Panc1 (cell line): Measurements from ENCODE around the gene REELD1. TPM values are rescaled to one million over a fixed set of nuclear protein-coding genes. Genes with fewer than 3 reads are reported as not detected.

Experiments used
- ATAC-seq: fragments of 200-7000 bp; cut with Tn5 transposase; 2 replicates; pipeline ENCODE4 v1.9.1; 2020; ENCODE audit warnings: mild to moderate bottlenecking, moderate library complexity
- BruUV-seq: library from RNA; stranded (reverse); fragments of 400-500 nt; replicated peaks from 2 replicates; lab custom pipeline; 2021; lab: Mats Ljungman, UMichigan
- CTCF ChIA-PET: fragments of 300-600 bp; sonication (Branson Sonifier 250); formaldehyde crosslinking; loops from one replicate; lab custom pipeline; 2022; ENCODE audit warnings: antibody characterized with exemption; lab: Charles Lee
- POLR2A ChIA-PET: fragments of 300-600 bp; sonication (Branson Sonifier 250); formaldehyde crosslinking; loops from one replicate; lab custom pipeline; 2022; ENCODE audit warnings: antibody characterized with exemption; lab: Charles Lee
- DNase-seq: peaks from one replicate; pipeline ENCODE4 v3.0.0-alpha.2; 2010; ENCODE audit warnings: low read depth, low spot score
- H3K27ac ChIP-seq: 2 replicates; pipeline ENCODE4 v1.5.1; 2011; ENCODE audit warnings: mild to moderate bottlenecking, low read length, inconsistent platforms
- H3K27me3 ChIP-seq: fragments of 200-500 bp; sonication (Bioruptor generic); 2 replicates; pipeline ENCODE4 v1.6.0; 2014; ENCODE audit warnings: low read length, inconsistent platforms; ENCODE audit not compliant: control insufficient read depth, insufficient read depth
- H3K36me3 ChIP-seq: fragments of 200-500 bp; sonication (Bioruptor generic); 2 replicates; pipeline ENCODE4 v1.5.1; 2014; ENCODE audit warnings: inconsistent platforms, mild to moderate bottlenecking, low read length, moderate library complexity; ENCODE audit not compliant: control insufficient read depth, insufficient read depth
- H3K4me1 ChIP-seq: 2 replicates; pipeline ENCODE4 v1.5.1; 2011; ENCODE audit warnings: inconsistent platforms, mild to moderate bottlenecking, low read length, moderate library complexity; ENCODE audit not compliant: control insufficient read depth, insufficient read depth
- H3K4me3 ChIP-seq, 2 experiments: 2 replicates each; pipeline ENCODE4 v1.5.1; 2011 to 2012; ENCODE audit warnings: low read depth in 2 of 2, low read length in 2 of 2, mild to moderate bottlenecking in 2 of 2, inconsistent platforms in 1 of 2, moderate library complexity in 1 of 2
- H3K9me3 ChIP-seq: fragments of 200-500 bp; sonication (Bioruptor generic); 2 replicates; pipeline ENCODE4 v1.5.1; 2014; ENCODE audit warnings: low read depth, mild to moderate bottlenecking, inconsistent platforms, low read length, moderate library complexity; ENCODE audit not compliant: control insufficient read depth, insufficient read depth
- POLR2AphosphoS5 ChIP-seq: IDR thresholded peaks from 2 replicates; pipeline ENCODE4 v1.6.1; 2012; ENCODE audit warnings: mild to moderate bottlenecking, low read depth, low read length, moderate library complexity
- SIN3A ChIP-seq: IDR thresholded peaks from 2 replicates; pipeline ENCODE4 v1.6.1; 2012; ENCODE audit warnings: low read depth, mild to moderate bottlenecking, low read length, moderate library complexity, borderline replicate concordance; ENCODE audit not compliant: insufficient read depth
- TCF7L2 ChIP-seq: IDR thresholded peaks from 2 replicates; pipeline ENCODE4 v1.6.1; 2011; ENCODE audit warnings: mild to moderate bottlenecking, low read depth, low read length, inconsistent platforms
- in situ Hi-C: cut with HindIII; loops from 2 replicates; pipeline ENCODE4 v1.10.0; 2016; ENCODE audit warnings: low sequenced_read_pairs, low pct_unique_long_range_greater_than_20kb
- intact Hi-C: fragments of 100-400 bp; cut with micrococcal nuclease; formaldehyde crosslinking; loops from one replicate; pipeline ENCODE4 v1.10.0; 2022; ENCODE audit not compliant: unreplicated experiment
- total RNA-seq: library from RNA; stranded (reverse); gene quantifications from one replicate; pipeline ENCODE4 v1.2.1, GENCODE V29; 2021; ENCODE audit not compliant: unreplicated experiment
- TF ChIP-seq, protein P1 (sequence below): fragments of 450-650 bp; IDR thresholded peaks from 2 replicates; pipeline ENCODE4 v1.5.1; 2017; ENCODE audit warnings: mild to moderate bottlenecking
- TF ChIP-seq, protein P2 (sequence below), 2 experiments: IDR thresholded peaks; 2 replicates each; pipeline ENCODE4 v1.6.1; 2011 to 2012; ENCODE audit warnings: low read depth in 2 of 2, control low read depth in 1 of 2, low read length in 1 of 2, mild to moderate bottlenecking in 1 of 2, moderate library complexity in 1 of 2; ENCODE audit not compliant: insufficient read depth in 1 of 2

Gene REELD1
- total RNA-seq, 1 experiment from 2014 or later = not detected

DNA sequence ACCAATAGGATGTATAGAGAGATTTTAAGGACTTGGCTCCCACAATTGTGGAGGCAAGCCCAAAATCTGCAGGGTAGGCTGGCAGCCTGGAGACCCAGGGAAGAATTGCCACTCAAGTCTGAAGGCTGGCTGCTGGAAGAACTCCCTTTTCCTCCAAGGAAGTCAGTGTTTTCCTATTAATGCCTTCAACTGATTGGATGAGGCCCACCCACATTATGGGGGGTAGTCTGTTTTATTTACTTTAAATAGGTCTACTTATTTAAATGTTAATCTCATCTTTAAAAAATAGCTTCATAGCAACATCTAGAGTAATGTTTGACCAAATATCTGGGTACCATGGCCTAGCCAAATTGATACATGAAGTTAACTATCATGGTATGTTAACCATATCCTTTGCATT is 20.1 kb upstream of the REELD1 start:
- no peaks in the 10 kb centered on the region for H3K4me1 ChIP-seq
- no peaks in the 10 kb centered on the region; the same call in 1 of the 2 replicates for H3K36me3 ChIP-seq
- intact Hi-C loops = loop anchor here (10.0 kb wide), 1 partner anchor 239 kb away; no protein-coding TSS in a partner anchor
- no peaks in the 10 kb centered on the region for H3K9me3 ChIP-seq
- ATAC-seq (no peak), DNase-seq (no peak)
- no peak overlapping the region for H3K4me3 ChIP-seq
- H3K27ac ChIP-seq = no peak overlapping the region
- ChIA-PET POLR2A (no interaction called here), CTCF (no interaction called here)
- in situ Hi-C loops = no loop called here
- H3K27me3 ChIP-seq = no peaks in the 10 kb centered on the region
- TF ChIP-seq TCF7L2 = no peak
- no peak for TF ChIP-seq POLR2AphosphoS5
- TF ChIP-seq, protein P1, sequence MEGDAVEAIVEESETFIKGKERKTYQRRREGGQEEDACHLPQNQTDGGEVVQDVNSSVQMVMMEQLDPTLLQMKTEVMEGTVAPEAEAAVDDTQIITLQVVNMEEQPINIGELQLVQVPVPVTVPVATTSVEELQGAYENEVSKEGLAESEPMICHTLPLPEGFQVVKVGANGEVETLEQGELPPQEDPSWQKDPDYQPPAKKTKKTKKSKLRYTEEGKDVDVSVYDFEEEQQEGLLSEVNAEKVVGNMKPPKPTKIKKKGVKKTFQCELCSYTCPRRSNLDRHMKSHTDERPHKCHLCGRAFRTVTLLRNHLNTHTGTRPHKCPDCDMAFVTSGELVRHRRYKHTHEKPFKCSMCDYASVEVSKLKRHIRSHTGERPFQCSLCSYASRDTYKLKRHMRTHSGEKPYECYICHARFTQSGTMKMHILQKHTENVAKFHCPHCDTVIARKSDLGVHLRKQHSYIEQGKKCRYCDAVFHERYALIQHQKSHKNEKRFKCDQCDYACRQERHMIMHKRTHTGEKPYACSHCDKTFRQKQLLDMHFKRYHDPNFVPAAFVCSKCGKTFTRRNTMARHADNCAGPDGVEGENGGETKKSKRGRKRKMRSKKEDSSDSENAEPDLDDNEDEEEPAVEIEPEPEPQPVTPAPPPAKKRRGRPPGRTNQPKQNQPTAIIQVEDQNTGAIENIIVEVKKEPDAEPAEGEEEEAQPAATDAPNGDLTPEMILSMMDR = no peak
- no peak for TF ChIP-seq SIN3A
- TF ChIP-seq, protein P2, sequence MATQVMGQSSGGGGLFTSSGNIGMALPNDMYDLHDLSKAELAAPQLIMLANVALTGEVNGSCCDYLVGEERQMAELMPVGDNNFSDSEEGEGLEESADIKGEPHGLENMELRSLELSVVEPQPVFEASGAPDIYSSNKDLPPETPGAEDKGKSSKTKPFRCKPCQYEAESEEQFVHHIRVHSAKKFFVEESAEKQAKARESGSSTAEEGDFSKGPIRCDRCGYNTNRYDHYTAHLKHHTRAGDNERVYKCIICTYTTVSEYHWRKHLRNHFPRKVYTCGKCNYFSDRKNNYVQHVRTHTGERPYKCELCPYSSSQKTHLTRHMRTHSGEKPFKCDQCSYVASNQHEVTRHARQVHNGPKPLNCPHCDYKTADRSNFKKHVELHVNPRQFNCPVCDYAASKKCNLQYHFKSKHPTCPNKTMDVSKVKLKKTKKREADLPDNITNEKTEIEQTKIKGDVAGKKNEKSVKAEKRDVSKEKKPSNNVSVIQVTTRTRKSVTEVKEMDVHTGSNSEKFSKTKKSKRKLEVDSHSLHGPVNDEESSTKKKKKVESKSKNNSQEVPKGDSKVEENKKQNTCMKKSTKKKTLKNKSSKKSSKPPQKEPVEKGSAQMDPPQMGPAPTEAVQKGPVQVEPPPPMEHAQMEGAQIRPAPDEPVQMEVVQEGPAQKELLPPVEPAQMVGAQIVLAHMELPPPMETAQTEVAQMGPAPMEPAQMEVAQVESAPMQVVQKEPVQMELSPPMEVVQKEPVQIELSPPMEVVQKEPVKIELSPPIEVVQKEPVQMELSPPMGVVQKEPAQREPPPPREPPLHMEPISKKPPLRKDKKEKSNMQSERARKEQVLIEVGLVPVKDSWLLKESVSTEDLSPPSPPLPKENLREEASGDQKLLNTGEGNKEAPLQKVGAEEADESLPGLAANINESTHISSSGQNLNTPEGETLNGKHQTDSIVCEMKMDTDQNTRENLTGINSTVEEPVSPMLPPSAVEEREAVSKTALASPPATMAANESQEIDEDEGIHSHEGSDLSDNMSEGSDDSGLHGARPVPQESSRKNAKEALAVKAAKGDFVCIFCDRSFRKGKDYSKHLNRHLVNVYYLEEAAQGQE (IDR thresholded peaks at IDR 0.05; ENCODE audit: insufficient read depth in 1 of 2, low read depth in 2 of 2, low read length in 1 of 2) = no peak
- no TSS peak for BruUV-seq

DNA sequence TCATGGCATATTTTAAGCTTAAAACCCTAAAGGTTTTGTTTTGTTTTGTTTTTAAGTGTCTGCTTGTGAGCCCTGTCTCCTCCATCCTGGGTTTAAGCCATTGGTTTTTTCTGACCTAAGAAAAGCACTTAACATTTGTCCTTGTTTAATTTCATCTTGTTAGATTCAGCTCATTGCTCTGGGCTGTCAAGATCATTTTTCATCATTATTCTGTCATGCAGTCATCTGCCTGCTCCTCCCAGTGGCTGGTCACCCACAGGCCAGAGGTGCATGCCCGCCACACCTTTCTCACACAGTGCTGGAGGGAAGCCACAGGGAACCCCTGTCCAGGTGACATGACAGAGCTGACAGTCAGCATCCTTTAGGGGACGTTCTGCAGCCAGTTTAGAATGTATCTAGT is 11.7 kb upstream of the REELD1 start:
- in situ Hi-C loops (no loop called here), intact Hi-C loops (no loop called here)
- Histone ChIP-seq H3K27me3 (no peaks in the 10 kb centered on the region), H3K27ac (no peak overlapping the region), H3K36me3 (no peaks in the 10 kb centered on the region), H3K4me3 (no peak overlapping the region), H3K4me1 (no peaks in the 10 kb centered on the region), H3K9me3 (no peaks in the 10 kb centered on the region)
- CTCF ChIA-PET = no interaction called here
- BruUV-seq = no TSS peak
- ATAC-seq (no peak), DNase-seq (no peak)
- POLR2A ChIA-PET = no interaction called here
- no peak for TF ChIP-seq POLR2AphosphoS5
- TF ChIP-seq, protein P2 (IDR thresholded peaks at IDR 0.05; ENCODE audit: insufficient read depth in 1 of 2, low read depth in 2 of 2, low read length in 1 of 2) = no peak
- TF ChIP-seq SIN3A = no peak
- TF ChIP-seq, protein P1 = no peak
- TF ChIP-seq TCF7L2 = no peak
